H1 (cell line): Measurements from ENCODE around the gene PPP4R4. TPM values are rescaled to one million over a fixed set of nuclear protein-coding genes. Genes with fewer than 3 reads are reported as not detected.

ENCODE experiments used
- CHD7 ChIP-seq: fragments of 300-600 bp; sonication (generic); IDR thresholded peaks from 2 replicates; pipeline ENCODE4 v1.7.1; 2012; ENCODE audit warnings: low read length, moderate library complexity, mild to moderate bottlenecking, inconsistent platforms; ENCODE audit not compliant: insufficient replicate concordance
- CTBP2 ChIP-seq: IDR thresholded peaks from 2 replicates; pipeline ENCODE4 v1.7.0; 2011; ENCODE audit warnings: borderline replicate concordance, mild to moderate bottlenecking, moderate library complexity, mixed read lengths, low read length; ENCODE audit not compliant: insufficient read depth, insufficient read length
- KDM4A ChIP-seq: IDR thresholded peaks from one replicate; pipeline ENCODE4 v1.7.1; 2012; ENCODE audit warnings: low read depth, mild to moderate bottlenecking, moderate library complexity, low read length, inconsistent platforms; ENCODE audit not compliant: severe bottlenecking
- POU5F1 ChIP-seq: IDR thresholded peaks from 2 replicates; pipeline ENCODE4 v1.6.1; 2011; ENCODE audit warnings: low read depth, mild to moderate bottlenecking, low read length, moderate library complexity
- SIX5 ChIP-seq: IDR thresholded peaks from 2 replicates; pipeline ENCODE4 v1.6.1; 2011; ENCODE audit warnings: mild to moderate bottlenecking, low read depth, low read length
- polyA plus RNA-seq, 7 experiments: library from polyadenylated mRNA; depleted of rRNA in 3 of 7; stranded (reverse) in 5 of 7; unstranded in 2 of 7; fragments of >200 nt in 5 of 7; fragments of 200-250 nt in 2 of 7; gene quantifications; 1 replicate in 5 of 7; 2 replicates in 1 of 7; 4 replicates in 1 of 7; pipeline versions ENCODE4 v1.2.1 to v1.2.3, GENCODE V29; 2011 to 2013; ENCODE audit warnings: missing spikeins in 2 of 7, mixed read lengths in 2 of 7
- total RNA-seq: library from RNA; stranded (reverse); fragmentation: NEBNext Ultra II Directional; extraction: Animal tissue kit (Norgen Biotek cat#: 25700); gene quantifications from 2 replicates; pipeline ENCODE4 v1.2.1, GENCODE V29; 2021

Gene PPP4R4
- total and polyA plus RNA-seq, 2 of the 8 experiments (the other 6 are each of a cell fraction or from before 2014, with no cell fraction given), result 3.3 to 9.6 TPM

- TF ChIP-seq CHD7, result no peak
- TF ChIP-seq KDM4A, result no peak
- no peak for TF ChIP-seq CTBP2
- TF ChIP-seq SIX5, result no peak
- TF ChIP-seq POU5F1, result no peak
- TF ChIP-seq, all 59 proteins: peak for 0
These were observed 118.4 kb downstream of the PPP4R4 start (continued) for GRCh38 chr14:94292526-94292871.
